Body of pancreas (tissue), 4 donors: Measurements from ENCODE around the gene GNA15. TPM values are rescaled to one million over a fixed set of nuclear protein-coding genes. Genes with fewer than 3 reads are reported as not detected.

ENCODE experiments used
- ATAC-seq: fragments of 150-250 bp; one replicate; pipeline ENCODE4 v1.9.1; 2016
- DNase-seq, 4 donors: peaks; one replicate each; pipeline ENCODE4 v3.0.0-alpha.2; 2019
- H3K27ac ChIP-seq, 4 donors: fragments of 200-600 bp; sonication (generic); 1 replicate in 3 of 4; 2 replicates in 1 of 4; pipeline versions ENCODE4 v1.5.1 to v1.6.1; 2016 to 2019; ENCODE audit warnings: mild to moderate bottlenecking in 1 of 4, mixed read lengths in 1 of 4, moderate library complexity in 1 of 4
- H3K27me3 ChIP-seq, 2 donors: fragments of 200-600 bp; sonication (generic); one replicate each; pipeline ENCODE4 v1.6.0; 2016; ENCODE audit warnings: mild to moderate bottlenecking in 1 of 2
- H3K36me3 ChIP-seq, 2 donors: fragments of 200-600 bp; sonication (generic); replicated peaks in 1 of 2; 2 replicates each; pipeline ENCODE4 v1.5.1; 2016; ENCODE audit warnings: low read depth in 2 of 2; ENCODE audit not compliant: insufficient read depth in 1 of 2
- H3K4me1 ChIP-seq: fragments of 200-600 bp; sonication (generic); one replicate; pipeline ENCODE4 v1.6.0; 2016
- H3K4me3 ChIP-seq, 2 donors: fragments of 200-600 bp; sonication (generic); 1 replicate in 1 of 2; 2 replicates in 1 of 2; pipeline ENCODE4 v1.5.1; 2016 to 2019
- H3K9me3 ChIP-seq, 3 donors: fragments of 200-600 bp; sonication (generic); 1 replicate in 2 of 3; 2 replicates in 1 of 3; pipeline ENCODE4 v1.5.1; 2016
- CTCF ChIP-seq, 7 experiments: fragments of 450-650 bp in 4 of 7; fragments of 200-600 bp in 3 of 7; sonication (generic) in 3 of 7; IDR thresholded peaks; one replicate each; pipeline ENCODE4 v1.5.1; 2016 to 2019; ENCODE audit warnings: antibody characterized with exemption in 7 of 7
- POLR2A ChIP-seq, 3 donors: fragments of 450-650 bp; IDR thresholded peaks; one replicate each; pipeline ENCODE4 v1.6.1; 2016; ENCODE audit warnings: antibody characterized with exemption in 3 of 3, mild to moderate bottlenecking in 2 of 3
- WGBS, 2 donors: methylation state at CpG; one replicate each; pipeline ENCODE4 v1.1.5; 2017; 5-methylcytosine and 5-hydroxymethylcytosine counted together
- intact Hi-C: fragments of 100-400 bp; cut with DNase I; formaldehyde crosslinking; loops from one replicate; pipeline ENCODE4 v1.15.1; 2023
- total RNA-seq, 2 donors: library from RNA; depleted of rRNA; stranded (reverse); fragments of >200 nt; gene quantifications; one replicate each; pipeline ENCODE4 v1.1.0, GENCODE V29; 2016

GNA15 gene
- total RNA-seq, 2 donors from 2014 or later: 1.6 to 2.6 TPM

GRCh38 chr19:3100747-3101730 is 34.8 kb upstream of the GNA15 start:
- Histone ChIP-seq H3K27ac (no peak overlapping the region), H3K4me3 (no peak overlapping the region), H3K4me1 (peaks cover 75% of the 10 kb centered on the region), H3K9me3 (no peaks in the 10 kb centered on the region), H3K27me3 (no peaks in the 10 kb centered on the region), H3K36me3 (no peaks in the 10 kb centered on the region)
- intact Hi-C loops: no loop called here
- 60 to 69% methylated on average over 3 to 32 of the region's 34 CpGs for WGBS, 2 donors
- no peak for TF ChIP-seq CTCF (IDR thresholded peaks at IDR 0.05)
- no peak for TF ChIP-seq POLR2A (IDR thresholded peaks at IDR 0.05)
- ATAC-seq: no peak
- DNase-seq: no peak

- ATAC-seq: no peak
- DNase-seq: no peak
- WGBS, 2 donors: 81 to 83% methylated on average over 12 to 28 of the region's 34 CpGs
- H3K27me3 ChIP-seq: no peaks in the 10 kb centered on the region
- H3K9me3 ChIP-seq: no peaks in the 10 kb centered on the region
- no peak overlapping the region for H3K4me3 ChIP-seq
- intact Hi-C loops: no loop called here
- H3K4me1 ChIP-seq: peaks cover 60% of the 10 kb centered on the region
- no peaks in the 10 kb centered on the region for H3K36me3 ChIP-seq
- H3K27ac ChIP-seq: no peak overlapping the region
- TF ChIP-seq CTCF (IDR thresholded peaks at IDR 0.05): no peak
- TF ChIP-seq POLR2A (IDR thresholded peaks at IDR 0.05): no peak
Measured at GRCh38 chr19:3102239-3103140, 33.3 kb upstream of the GNA15 start.

- Histone ChIP-seq H3K4me3 (no peak overlapping the region), H3K9me3 (no peaks in the 10 kb centered on the region), H3K27ac (peak overlapping the region in 2 of 4 donors; percentile 22 to 54), H3K4me1 (peaks cover 44% of the 10 kb centered on the region), H3K36me3 (no peaks in the 10 kb centered on the region), H3K27me3 (no peaks in the 10 kb centered on the region)
- WGBS, 2 donors: 63 to 80% methylated on average over 1 to 10 of the region's 10 CpGs
- DNase-seq (no peak), ATAC-seq (no peak)
- intact Hi-C loops: no loop called here
- TF ChIP-seq POLR2A (IDR thresholded peaks at IDR 0.05) (no peak), CTCF (IDR thresholded peaks at IDR 0.05) (no peak)
Measured at GRCh38 chr19:3104708-3104983, 31.2 kb upstream of the GNA15 start.

- intact Hi-C loops: loop anchor here (5.0 kb wide), 1 partner anchor 144 kb away; no protein-coding TSS in a partner anchor
- no peaks in the 10 kb centered on the region for H3K9me3 ChIP-seq
- ATAC-seq: no peak
- no peak for TF ChIP-seq CTCF (IDR thresholded peaks at IDR 0.05)
- H3K36me3 ChIP-seq: no peaks in the 10 kb centered on the region
- WGBS, 2 donors: 82 to 86% methylated on average over 14 to 33 of the region's 33 CpGs
- no peak for DNase-seq
- no peak overlapping the region for H3K27ac ChIP-seq
- H3K4me1 ChIP-seq: peaks cover 33% of the 10 kb centered on the region
- no peak overlapping the region for H3K4me3 ChIP-seq
- no peaks in the 10 kb centered on the region for H3K27me3 ChIP-seq
Measured at GRCh38 chr19:3105641-3106508, 30.0 kb upstream of the GNA15 start.
